HepG2 (cell line): Measurements from ENCODE around the gene SLFN14. TPM values are rescaled to one million over a fixed set of nuclear protein-coding genes. Genes with fewer than 3 reads are reported as not detected.
A peak's percentile ranks its signal among the peaks of the same experiment; 100 is the strongest.

Source experiments
- ARHGAP35 ChIP-seq: sonication (generic); formaldehyde crosslinking; IDR thresholded peaks from 2 replicates; pipeline ENCODE4 v1.9.0; 2022; ENCODE audit warnings: mild to moderate bottlenecking, inconsistent platforms, moderate library complexity, missing genetic modification reagents, borderline replicate concordance
- CEBPG ChIP-seq: IDR thresholded peaks from 2 replicates; pipeline ENCODE4 v1.6.1; 2016
- FOXP4 ChIP-seq: sonication (generic); formaldehyde crosslinking; IDR thresholded peaks from 2 replicates; pipeline ENCODE4 v1.4.0; 2020; ENCODE audit warnings: missing genetic modification reagents
- GTF3A ChIP-seq: sonication (generic); formaldehyde crosslinking; conservative IDR thresholded peaks from 2 replicates; pipeline ENCODE4 v1.4.0; 2020; ENCODE audit warnings: mild to moderate bottlenecking, missing genetic modification reagents
- IKZF1 ChIP-seq: fragments of 450-650 bp; IDR thresholded peaks from 2 replicates; pipeline ENCODE4 v1.7.1; 2016
- NFIC ChIP-seq: IDR thresholded peaks from 2 replicates; pipeline ENCODE4 v1.6.1; 2012; ENCODE audit warnings: mild to moderate bottlenecking, low read length, inconsistent platforms
- RELA ChIP-seq: sonication (generic); formaldehyde crosslinking; IDR thresholded peaks from 2 replicates; pipeline ENCODE4 v1.4.0; 2020; ENCODE audit warnings: missing genetic modification reagents
- RXRB ChIP-seq: IDR thresholded peaks from 2 replicates; pipeline ENCODE4 v1.6.1; 2016; ENCODE audit warnings: borderline replicate concordance, missing genetic modification reagents, missing compliant biosample characterization
- SMYD3 ChIP-seq: sonication (generic); formaldehyde crosslinking; IDR thresholded peaks from 2 replicates; pipeline ENCODE4 v1.8.1; 2023; ENCODE audit warnings: mild to moderate bottlenecking, missing genetic modification reagents
- SNRNP70 ChIP-seq: fragments of 200-400 bp; formaldehyde crosslinking; IDR thresholded peaks from 2 replicates; pipeline ENCODE4 v1.6.1; 2017; ENCODE audit warnings: mild to moderate bottlenecking, low read depth, low read length, moderate library complexity
- ZFP41 ChIP-seq: sonication (generic); formaldehyde crosslinking; IDR thresholded peaks from 2 replicates; pipeline ENCODE4 v1.4.0; 2020; ENCODE audit warnings: mild to moderate bottlenecking, missing genetic modification reagents, borderline replicate concordance
- ZNF280D ChIP-seq: sonication (generic); formaldehyde crosslinking; IDR thresholded peaks from 2 replicates; pipeline ENCODE4 v1.5.1; 2020; ENCODE audit warnings: mild to moderate bottlenecking, missing genetic modification reagents
- ZNF30 ChIP-seq: sonication (generic); formaldehyde crosslinking; IDR thresholded peaks from 2 replicates; pipeline ENCODE4 v1.5.0; 2020; ENCODE audit warnings: mild to moderate bottlenecking, missing genetic modification reagents
- ZNF326 ChIP-seq: sonication (generic); formaldehyde crosslinking; IDR thresholded peaks from 2 replicates; pipeline ENCODE4 v1.4.0; 2020; ENCODE audit warnings: missing genetic modification reagents, borderline replicate concordance
- ZNF33A ChIP-seq: sonication (generic); formaldehyde crosslinking; IDR thresholded peaks from 2 replicates; pipeline ENCODE4 v1.5.1; 2020; ENCODE audit warnings: missing genetic modification reagents, mild to moderate bottlenecking, moderate library complexity, borderline replicate concordance
- ZNF776 ChIP-seq: sonication (generic); formaldehyde crosslinking; IDR thresholded peaks from 2 replicates; pipeline ENCODE4 v1.4.0; 2020; ENCODE audit warnings: mild to moderate bottlenecking, missing genetic modification reagents
- ZNF790 ChIP-seq: sonication (generic); formaldehyde crosslinking; IDR thresholded peaks from 2 replicates; pipeline ENCODE4 v1.8.0; 2022; ENCODE audit warnings: missing genetic modification reagents, mild to moderate bottlenecking, borderline replicate concordance
- ZSCAN9 ChIP-seq: IDR thresholded peaks from 2 replicates; pipeline ENCODE4 v1.6.1; 2016; ENCODE audit warnings: borderline replicate concordance
- polyA plus RNA-seq, 8 experiments: library from polyadenylated mRNA; depleted of rRNA in 3 of 8; stranded (reverse) in 7 of 8; unstranded in 1 of 8; fragments of >200 nt; fragmentation: Illumina TruSeq in 4 of 8; extraction: Trizol in 4 of 8; gene quantifications; 2 replicates each; pipeline versions ENCODE4 v1.2.1 to v1.2.3, GENCODE V29; 2011 to 2016; ENCODE audit warnings: low read depth in 4 of 8, missing spikeins in 1 of 8, mixed read lengths in 1 of 8; ENCODE audit not compliant: insufficient read depth in 1 of 8
- total RNA-seq, 5 experiments: library from RNA; depleted of rRNA; stranded (reverse); fragments of >200 nt; fragmentation: Illumina TruSeq; extraction: Trizol; gene quantifications; 2 replicates each; pipeline ENCODE4 v1.2.3, GENCODE V29; 2016; ENCODE audit warnings: low read depth in 1 of 5
- TF ChIP-seq, protein P1 (sequence below): sonication (generic); formaldehyde crosslinking; IDR thresholded peaks from 2 replicates; pipeline ENCODE4 v1.4.0; 2020; ENCODE audit warnings: missing genetic modification reagents; ENCODE audit errors: not compliant biosample characterization
- TF ChIP-seq, protein P2 (sequence below): sonication (generic); formaldehyde crosslinking; conservative IDR thresholded peaks from 2 replicates; pipeline ENCODE4 v1.4.0; 2020; ENCODE audit warnings: missing genetic modification reagents
- TF ChIP-seq, protein P3 (sequence below): conservative IDR thresholded peaks from 2 replicates; pipeline ENCODE4 v1.6.1; 2018; ENCODE audit warnings: missing genetic modification reagents

Gene SLFN14
- total and polyA plus RNA-seq, 2 of the 13 experiments (the other 11 are each of a cell fraction or from before 2014, with no cell fraction given), result not detected

DNA sequence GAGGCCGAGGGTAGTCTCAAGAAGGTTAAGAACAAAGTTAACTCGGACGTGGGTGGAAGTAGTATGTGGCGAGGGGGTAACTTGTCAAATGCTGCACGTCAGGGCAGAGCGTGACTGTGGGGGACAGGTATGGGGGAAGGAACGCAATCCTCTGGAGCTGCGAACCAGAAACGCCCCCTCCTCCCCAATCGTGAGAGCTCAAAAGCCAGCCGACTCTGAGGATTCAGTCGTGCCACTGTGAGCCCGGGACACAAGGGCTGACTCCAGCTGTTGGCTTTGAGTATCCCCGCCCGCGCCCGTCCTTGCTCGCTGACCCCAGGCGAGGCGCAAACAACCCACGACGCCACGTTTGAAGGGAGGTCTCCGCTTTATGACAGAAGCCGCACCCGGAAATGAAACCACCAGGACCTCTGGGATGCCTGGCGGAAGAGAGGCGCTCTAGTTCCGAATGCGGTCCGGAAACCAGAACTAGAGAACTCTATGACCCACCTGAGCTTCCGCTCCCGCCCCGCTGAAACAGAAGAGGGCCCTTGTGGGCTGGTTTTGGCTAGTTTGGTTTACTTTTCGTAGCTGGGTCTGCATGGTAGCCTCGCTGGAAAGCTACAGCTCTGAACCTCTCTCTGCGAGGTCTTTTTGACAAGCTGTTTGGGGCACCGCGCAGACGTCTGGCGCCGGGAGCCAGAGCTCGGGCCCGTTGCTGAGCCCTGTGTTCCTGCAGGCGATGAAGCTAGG is 17.7 kb upstream of the SLFN14 start, which contains the start of gene PEX12 (continued):
- TF ChIP-seq, protein P1, sequence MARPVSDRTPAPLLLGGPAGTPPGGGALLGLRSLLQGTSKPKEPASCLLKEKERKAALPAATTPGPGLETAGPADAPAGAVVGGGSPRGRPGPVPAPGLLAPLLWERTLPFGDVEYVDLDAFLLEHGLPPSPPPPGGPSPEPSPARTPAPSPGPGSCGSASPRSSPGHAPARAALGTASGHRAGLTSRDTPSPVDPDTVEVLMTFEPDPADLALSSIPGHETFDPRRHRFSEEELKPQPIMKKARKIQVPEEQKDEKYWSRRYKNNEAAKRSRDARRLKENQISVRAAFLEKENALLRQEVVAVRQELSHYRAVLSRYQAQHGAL, result no peak
- TF ChIP-seq, protein P2, sequence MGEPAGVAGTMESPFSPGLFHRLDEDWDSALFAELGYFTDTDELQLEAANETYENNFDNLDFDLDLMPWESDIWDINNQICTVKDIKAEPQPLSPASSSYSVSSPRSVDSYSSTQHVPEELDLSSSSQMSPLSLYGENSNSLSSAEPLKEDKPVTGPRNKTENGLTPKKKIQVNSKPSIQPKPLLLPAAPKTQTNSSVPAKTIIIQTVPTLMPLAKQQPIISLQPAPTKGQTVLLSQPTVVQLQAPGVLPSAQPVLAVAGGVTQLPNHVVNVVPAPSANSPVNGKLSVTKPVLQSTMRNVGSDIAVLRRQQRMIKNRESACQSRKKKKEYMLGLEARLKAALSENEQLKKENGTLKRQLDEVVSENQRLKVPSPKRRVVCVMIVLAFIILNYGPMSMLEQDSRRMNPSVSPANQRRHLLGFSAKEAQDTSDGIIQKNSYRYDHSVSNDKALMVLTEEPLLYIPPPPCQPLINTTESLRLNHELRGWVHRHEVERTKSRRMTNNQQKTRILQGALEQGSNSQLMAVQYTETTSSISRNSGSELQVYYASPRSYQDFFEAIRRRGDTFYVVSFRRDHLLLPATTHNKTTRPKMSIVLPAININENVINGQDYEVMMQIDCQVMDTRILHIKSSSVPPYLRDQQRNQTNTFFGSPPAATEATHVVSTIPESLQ (CRISPR knock-in tag), result no peak
- TF ChIP-seq NFIC, result no peak
- no peak for TF ChIP-seq ARHGAP35 (CRISPR knock-in tag)
- TF ChIP-seq ZNF30 (CRISPR knock-in tag), result 0 out of 2 replicates have a peak, but pooled peaks have one; percentile 60
- peak; percentile 83 for TF ChIP-seq ZNF280D (CRISPR knock-in tag)
- TF ChIP-seq SMYD3, result 0 out of 2 replicates have a peak, but pooled peaks have one; percentile 13
- no peak for TF ChIP-seq ZNF776 (CRISPR knock-in tag)
- TF ChIP-seq CEBPG (CRISPR knock-in tag), result no peak
- no peak for TF ChIP-seq RELA (CRISPR knock-in tag)
- peak; percentile 72; the same call in 1 of the 2 replicates for TF ChIP-seq RXRB (CRISPR knock-in tag)
- peak; percentile 73 for TF ChIP-seq ZNF790
- TF ChIP-seq, protein P3, sequence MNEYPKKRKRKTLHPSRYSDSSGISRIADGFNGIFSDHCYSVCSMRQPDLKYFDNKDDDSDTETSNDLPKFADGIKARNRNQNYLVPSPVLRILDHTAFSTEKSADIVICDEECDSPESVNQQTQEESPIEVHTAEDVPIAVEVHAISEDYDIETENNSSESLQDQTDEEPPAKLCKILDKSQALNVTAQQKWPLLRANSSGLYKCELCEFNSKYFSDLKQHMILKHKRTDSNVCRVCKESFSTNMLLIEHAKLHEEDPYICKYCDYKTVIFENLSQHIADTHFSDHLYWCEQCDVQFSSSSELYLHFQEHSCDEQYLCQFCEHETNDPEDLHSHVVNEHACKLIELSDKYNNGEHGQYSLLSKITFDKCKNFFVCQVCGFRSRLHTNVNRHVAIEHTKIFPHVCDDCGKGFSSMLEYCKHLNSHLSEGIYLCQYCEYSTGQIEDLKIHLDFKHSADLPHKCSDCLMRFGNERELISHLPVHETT (CRISPR knock-in tag), result peak; percentile 62; the same call in 1 of the 2 replicates
- TF ChIP-seq ZSCAN9 (CRISPR knock-in tag), result peak; percentile 90
- peak; percentile 77; the same call in 1 of the 2 replicates for TF ChIP-seq GTF3A (CRISPR knock-in tag)
- TF ChIP-seq FOXP4 (CRISPR knock-in tag), result peak; percentile 54; the same call in 1 of the 2 replicates
- TF ChIP-seq SNRNP70, result no peak
- TF ChIP-seq ZNF326 (CRISPR knock-in tag), result no peak
- no peak for TF ChIP-seq IKZF1
- no peak for TF ChIP-seq ZNF33A (CRISPR knock-in tag)
- no peak for TF ChIP-seq ZFP41
